Parathyroid adenoma (tissue), 2 donors: Measurements from ENCODE around the gene FAM20A.
A peak's percentile ranks its signal among the peaks of the same experiment; 100 is the strongest.

Experiments
- H2AFZ ChIP-seq: fragments of 300-600 bp; sonication (generic); one replicate; pipeline ENCODE4 v1.7.0; 2017; ENCODE audit warnings: antibody characterized with exemption, mild to moderate bottlenecking
- H3K27ac ChIP-seq: fragments of 300-600 bp; sonication (generic); one replicate; pipeline ENCODE4 v1.7.0; 2017
- H3K27me3 ChIP-seq: fragments of 300-600 bp; sonication (generic); one replicate; pipeline ENCODE4 v1.7.0; 2017; ENCODE audit warnings: low read length; ENCODE audit not compliant: control insufficient read depth, insufficient read depth
- H3K36me3 ChIP-seq: fragments of 300-600 bp; sonication (generic); one replicate; pipeline ENCODE4 v1.7.0; 2017; ENCODE audit warnings: low read length; ENCODE audit not compliant: control insufficient read depth, insufficient read depth
- H3K4me1 ChIP-seq: fragments of 300-600 bp; sonication (generic); one replicate; pipeline ENCODE4 v1.7.0; 2017; ENCODE audit warnings: control low read depth
- H3K4me2 ChIP-seq: fragments of 300-600 bp; sonication (generic); one replicate; pipeline ENCODE4 v1.7.0; 2017; ENCODE audit warnings: low read length
- H3K4me3 ChIP-seq: fragments of 300-600 bp; sonication (generic); one replicate; pipeline ENCODE4 v1.7.0; 2017; ENCODE audit warnings: low read depth, low read length
- H3K79me2 ChIP-seq: fragments of 300-600 bp; sonication (generic); one replicate; pipeline ENCODE4 v1.7.0; 2017; ENCODE audit warnings: control low read depth
- H3K9ac ChIP-seq: fragments of 300-600 bp; sonication (generic); one replicate; pipeline ENCODE4 v1.7.0; 2017; ENCODE audit warnings: mild to moderate bottlenecking
- H3K9me3 ChIP-seq: fragments of 300-600 bp; sonication (generic); one replicate; pipeline ENCODE4 v1.7.0; 2017; ENCODE audit warnings: low read length; ENCODE audit not compliant: control insufficient read depth
- TF ChIP-seq, protein P1 (sequence below): fragments of 300-600 bp; sonication (generic); IDR thresholded peaks from one replicate; pipeline ENCODE4 v1.7.0; 2017; ENCODE audit warnings: antibody characterized with exemption, mild to moderate bottlenecking
- donor health status: primary hyperparathyroidism.

FAM20A gene

GRCh38 chr17:68600931-68601564, at the start of gene FAM20A:
FAM20A (minus strand) TSS chr17:68601367; CDS start chr17:68600666, 701 bp downstream.
- Histone ChIP-seq H3K4me3 (peak within 1 kb of the TSS; percentile 75), H3K4me1 (no peaks in the 10 kb centered on the region), H3K9me3 (no peaks in the 10 kb centered on the region), H3K79me2 (no peaks in the 10 kb centered on the region), H3K27ac (no peak within 1 kb of the TSS), H2AFZ (peak within 1 kb of the TSS; percentile 87), H3K9ac (no peak within 1 kb of the TSS), H3K27me3 (no peaks in the 10 kb centered on the region), H3K36me3 (no peaks in the 10 kb centered on the region), H3K4me2 (peak within 1 kb of the TSS; percentile 95)
- TF ChIP-seq, protein P1, sequence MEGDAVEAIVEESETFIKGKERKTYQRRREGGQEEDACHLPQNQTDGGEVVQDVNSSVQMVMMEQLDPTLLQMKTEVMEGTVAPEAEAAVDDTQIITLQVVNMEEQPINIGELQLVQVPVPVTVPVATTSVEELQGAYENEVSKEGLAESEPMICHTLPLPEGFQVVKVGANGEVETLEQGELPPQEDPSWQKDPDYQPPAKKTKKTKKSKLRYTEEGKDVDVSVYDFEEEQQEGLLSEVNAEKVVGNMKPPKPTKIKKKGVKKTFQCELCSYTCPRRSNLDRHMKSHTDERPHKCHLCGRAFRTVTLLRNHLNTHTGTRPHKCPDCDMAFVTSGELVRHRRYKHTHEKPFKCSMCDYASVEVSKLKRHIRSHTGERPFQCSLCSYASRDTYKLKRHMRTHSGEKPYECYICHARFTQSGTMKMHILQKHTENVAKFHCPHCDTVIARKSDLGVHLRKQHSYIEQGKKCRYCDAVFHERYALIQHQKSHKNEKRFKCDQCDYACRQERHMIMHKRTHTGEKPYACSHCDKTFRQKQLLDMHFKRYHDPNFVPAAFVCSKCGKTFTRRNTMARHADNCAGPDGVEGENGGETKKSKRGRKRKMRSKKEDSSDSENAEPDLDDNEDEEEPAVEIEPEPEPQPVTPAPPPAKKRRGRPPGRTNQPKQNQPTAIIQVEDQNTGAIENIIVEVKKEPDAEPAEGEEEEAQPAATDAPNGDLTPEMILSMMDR: no peak

DNA sequence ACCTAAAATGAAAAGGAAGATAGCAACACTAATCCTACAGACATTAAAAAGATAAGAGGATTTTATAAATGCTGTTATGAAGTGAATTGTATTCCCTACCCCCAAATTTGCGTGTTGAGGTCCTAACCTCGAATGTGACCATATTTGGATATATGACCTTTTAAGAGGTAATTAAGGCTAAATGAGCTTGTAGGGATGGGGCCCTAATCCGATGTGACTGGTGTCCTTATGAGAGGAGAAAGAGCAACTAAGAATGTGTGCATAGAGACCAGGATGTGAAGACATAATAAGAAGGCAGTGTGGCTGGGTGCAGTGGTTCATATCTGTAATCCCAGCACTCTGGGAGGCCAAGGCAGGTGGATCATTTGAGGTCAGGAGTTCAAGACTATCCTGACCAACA, 48.2 kb upstream of the FAM20A start:
- Histone ChIP-seq H3K36me3 (no peaks in the 10 kb centered on the region), H3K27me3 (no peaks in the 10 kb centered on the region), H3K9ac (no peak overlapping the region), H3K4me2 (no peak overlapping the region), H2AFZ (no peak overlapping the region), H3K27ac (no peak overlapping the region), H3K9me3 (no peaks in the 10 kb centered on the region), H3K4me1 (no peaks in the 10 kb centered on the region), H3K79me2 (no peaks in the 10 kb centered on the region), H3K4me3 (no peak overlapping the region)
- TF ChIP-seq, protein P1: no peak

- no peaks in the 10 kb centered on the region for H3K36me3 ChIP-seq
- H3K27me3 ChIP-seq: no peaks in the 10 kb centered on the region
- no peak overlapping the region for H3K9ac ChIP-seq
- no peak overlapping the region for H3K27ac ChIP-seq
- no peaks in the 10 kb centered on the region for H3K9me3 ChIP-seq
- H3K4me2 ChIP-seq: no peak overlapping the region
- TF ChIP-seq, protein P1: no peak
- no peak overlapping the region for H2AFZ ChIP-seq
- H3K79me2 ChIP-seq: no peaks in the 10 kb centered on the region
- H3K4me1 ChIP-seq: no peaks in the 10 kb centered on the region
- H3K4me3 ChIP-seq: no peak overlapping the region
Observed at GRCh38 chr17:68646626-68647526, 45.7 kb upstream of the FAM20A start.

DNA sequence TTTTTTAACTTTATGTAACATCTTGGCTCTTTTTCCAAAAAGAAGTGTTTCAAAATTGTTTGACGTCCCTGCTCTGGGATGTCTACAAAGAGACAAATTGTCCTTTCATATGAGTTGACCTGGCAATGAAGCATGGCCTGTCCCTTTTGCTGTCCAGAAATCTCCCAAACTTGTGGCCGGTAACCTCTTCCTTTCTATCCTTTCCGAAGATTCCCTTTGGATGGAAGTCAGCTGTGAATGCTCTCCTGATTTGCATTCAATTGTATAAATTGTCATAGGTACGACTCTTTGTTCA, 40.9 kb upstream of the FAM20A start:
- Histone ChIP-seq H2AFZ (no peak overlapping the region), H3K79me2 (no peaks in the 10 kb centered on the region), H3K9ac (no peak overlapping the region), H3K9me3 (no peaks in the 10 kb centered on the region), H3K27me3 (no peaks in the 10 kb centered on the region), H3K4me1 (no peaks in the 10 kb centered on the region), H3K4me2 (no peak overlapping the region), H3K4me3 (no peak overlapping the region), H3K27ac (no peak overlapping the region), H3K36me3 (no peaks in the 10 kb centered on the region)
- TF ChIP-seq, protein P1: no peak
